Cerebellar cortex (tissue), 1 donor: ENCODE data around the gene TSPAN31.

Experiments
- DNase-seq: peaks from one replicate; pipeline ENCODE4 v3.0.0-alpha.2; 2015; ENCODE audit warnings: low spot score

TSPAN31 gene

DNA sequence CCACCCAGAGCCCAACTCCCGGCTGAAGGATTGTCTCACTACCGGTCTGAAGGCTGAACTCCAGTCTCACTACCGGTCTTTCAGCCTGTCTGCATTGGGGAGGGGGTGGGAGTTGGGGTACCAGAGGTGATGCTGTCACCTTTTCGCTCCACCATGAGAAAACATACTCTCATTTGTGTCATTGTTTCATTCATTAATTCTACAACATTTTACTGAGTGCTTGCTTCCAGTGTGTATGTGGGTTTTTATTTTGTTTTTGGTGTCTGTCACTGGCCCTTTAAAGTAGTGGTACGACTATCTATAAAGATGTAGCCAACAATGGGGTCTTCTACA is 7.8 kb downstream of the TSPAN31 start:
- DNase-seq: no peak

DNA sequence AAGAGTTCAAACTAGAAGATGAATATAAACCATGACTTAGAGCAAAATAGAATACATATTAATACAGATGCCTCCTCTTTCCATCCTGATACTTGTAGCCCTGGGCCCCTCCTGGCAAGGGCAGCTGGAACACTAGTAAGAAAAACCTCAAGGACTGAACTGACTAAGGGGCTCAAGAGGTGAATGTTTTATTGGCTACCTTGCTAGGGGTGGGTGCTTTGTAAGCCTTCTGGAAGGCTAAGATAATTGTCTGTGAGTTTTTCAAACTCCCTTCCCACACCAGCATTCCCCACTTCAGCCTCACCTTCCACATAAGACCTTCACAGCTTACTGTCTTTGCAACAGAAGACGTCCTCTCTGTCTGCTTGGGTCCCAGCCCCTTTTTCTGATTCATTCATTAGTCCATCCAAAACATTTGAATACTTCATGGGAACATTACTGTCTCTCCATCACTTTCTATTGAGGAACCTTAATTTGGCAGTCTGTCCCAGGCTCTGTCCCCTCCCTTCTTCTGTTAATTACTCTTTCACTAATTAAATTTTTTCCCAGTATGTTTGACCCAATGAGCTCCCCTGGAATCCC is 9.0 kb downstream of the TSPAN31 start:
- DNase-seq: no peak

DNA sequence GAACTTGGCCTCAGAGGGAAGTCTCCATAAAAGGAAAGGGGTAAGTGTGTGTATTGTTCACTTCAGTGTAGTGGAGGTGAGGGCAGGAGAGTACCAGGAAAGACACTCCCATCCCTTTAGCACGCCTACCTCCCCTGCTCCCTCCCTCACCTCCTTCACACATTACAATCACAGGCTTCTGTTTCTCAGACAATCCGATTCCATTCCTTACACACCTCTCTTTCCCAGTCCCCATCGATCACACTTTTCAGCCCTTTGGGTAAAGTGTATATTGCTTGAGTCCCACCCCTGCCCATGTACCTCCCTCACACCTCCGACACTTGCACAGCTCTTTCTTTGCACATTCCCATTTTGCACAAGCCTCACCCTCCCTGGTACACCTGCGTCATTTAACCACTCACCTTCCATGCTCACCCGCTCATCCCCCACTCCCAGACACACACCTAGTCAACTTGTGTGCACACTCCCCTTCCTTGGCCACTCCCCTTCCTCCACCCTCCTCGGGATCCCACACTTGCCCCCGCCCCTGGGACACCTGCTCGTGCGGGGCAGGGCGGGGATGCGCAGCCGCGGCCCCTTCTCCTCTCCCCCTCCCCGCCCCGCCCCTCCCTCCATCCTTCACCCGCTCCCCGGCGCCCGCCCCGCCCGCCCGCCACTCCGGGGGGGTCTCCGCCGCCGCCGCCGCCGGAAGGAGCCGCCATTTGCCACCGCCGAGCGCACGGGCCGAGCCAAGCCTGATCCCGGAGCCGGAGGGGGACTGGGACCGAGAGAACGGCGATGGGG is 9.8 kb downstream of the TSPAN31 start, which contains the start of gene MARCHF9:
TSS of gene MARCHF9 (plus strand) at position 693 of the 783 bp plus-strand sequence. CDS start 426 bp downstream, outside the sequence.
- DNase-seq: peak; percentile 85

DNA sequence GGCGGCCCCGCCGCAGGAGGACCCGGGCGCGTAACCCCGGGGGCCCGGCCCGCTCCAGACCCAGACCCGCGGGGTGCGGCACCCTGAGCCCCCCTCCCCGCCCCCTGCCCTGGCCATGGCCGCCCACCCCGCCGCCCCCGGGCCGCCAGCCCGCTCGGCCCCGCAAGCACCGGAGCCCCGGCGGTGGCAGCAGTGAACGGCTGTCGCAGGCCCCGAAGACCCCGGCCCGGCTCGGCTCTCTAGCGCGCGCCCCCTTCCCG is 10.3 kb downstream of the TSPAN31 start:
- DNase-seq: no peak

DNA sequence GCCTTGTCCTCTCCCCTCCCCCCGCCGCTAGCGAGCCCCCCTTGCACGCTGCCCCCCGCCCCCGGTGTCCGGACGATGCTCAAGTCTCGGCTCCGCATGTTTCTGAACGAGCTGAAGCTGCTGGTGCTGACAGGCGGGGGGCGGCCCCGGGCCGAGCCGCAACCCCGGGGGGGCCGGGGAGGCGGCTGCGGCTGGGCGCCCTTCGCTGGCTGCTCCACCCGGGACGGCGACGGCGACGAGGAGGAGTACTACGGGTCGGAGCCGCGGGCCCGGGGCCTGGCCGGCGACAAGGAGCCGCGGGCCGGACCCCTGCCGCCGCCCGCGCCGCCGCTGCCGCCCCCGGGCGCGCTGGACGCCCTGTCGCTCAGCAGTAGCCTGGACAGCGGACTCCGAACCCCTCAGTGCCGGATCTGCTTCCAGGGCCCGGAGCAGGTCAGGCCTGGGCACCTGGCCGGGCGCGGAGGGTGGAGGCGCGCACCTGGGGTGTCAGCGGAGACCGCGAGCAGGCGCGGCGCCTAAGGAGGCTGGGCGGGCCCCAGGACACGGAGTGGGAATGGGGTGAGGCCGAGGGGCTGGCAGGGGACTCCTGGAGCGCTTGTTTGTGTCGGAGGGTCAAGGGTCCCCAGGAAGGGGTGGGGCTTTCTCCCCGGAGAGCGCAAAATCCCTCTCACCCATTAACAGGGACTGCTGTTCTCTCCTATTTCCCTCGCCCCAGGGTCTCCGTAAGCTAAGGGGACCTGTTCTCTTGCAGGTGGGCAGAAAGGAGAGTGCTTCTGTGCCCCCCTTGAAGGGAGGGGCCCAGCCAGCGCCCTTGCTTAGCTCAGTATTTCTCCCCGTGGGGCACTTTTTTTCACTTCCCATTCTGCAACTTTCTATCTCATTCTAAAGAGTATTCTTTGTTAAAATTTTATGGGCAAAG is 10.9 kb downstream of the TSPAN31 start:
- DNase-seq: no peak

DNA sequence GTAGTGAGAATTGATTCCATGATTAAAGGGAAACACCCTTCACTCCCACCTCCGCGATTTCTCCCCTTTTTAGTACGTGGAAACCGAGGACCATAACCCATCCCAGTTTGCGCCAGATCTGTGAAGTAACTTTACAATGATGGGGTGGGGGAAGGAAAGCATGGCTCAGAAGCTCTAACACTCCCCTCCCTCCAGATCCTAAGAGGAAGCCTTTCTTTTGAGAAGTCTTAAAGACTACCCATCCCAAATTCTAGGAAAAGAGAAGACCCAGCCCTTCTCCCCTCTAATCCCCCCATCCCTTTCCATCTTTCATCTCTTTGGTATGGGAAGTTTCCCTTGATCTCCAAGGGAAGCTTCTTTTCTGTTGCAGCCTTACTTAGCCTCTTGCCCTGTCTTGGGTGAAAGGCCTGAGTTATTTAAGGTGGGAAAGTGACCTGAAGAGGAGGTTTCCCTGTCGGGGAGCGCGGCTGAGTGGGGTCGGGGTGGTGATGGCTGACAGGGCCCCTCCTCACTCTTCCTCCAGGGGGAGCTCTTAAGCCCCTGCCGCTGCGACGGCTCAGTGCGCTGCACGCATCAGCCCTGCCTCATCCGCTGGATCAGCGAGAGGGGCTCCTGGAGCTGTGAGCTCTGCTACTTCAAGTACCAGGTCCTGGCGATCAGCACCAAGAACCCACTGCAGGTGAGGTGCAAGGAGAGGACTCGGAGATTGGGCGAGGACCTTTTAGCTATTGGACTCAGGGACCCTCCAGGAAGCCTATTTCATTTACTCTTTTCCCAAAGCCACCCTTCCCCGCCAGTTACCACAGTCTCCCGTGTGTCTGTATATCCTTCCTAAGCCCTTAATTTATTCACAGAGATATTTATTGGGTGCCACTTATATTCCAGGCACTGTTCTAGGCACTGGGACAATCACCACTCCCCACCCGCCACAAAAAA is 11.8 kb downstream of the TSPAN31 start:
- no peak for DNase-seq

DNA sequence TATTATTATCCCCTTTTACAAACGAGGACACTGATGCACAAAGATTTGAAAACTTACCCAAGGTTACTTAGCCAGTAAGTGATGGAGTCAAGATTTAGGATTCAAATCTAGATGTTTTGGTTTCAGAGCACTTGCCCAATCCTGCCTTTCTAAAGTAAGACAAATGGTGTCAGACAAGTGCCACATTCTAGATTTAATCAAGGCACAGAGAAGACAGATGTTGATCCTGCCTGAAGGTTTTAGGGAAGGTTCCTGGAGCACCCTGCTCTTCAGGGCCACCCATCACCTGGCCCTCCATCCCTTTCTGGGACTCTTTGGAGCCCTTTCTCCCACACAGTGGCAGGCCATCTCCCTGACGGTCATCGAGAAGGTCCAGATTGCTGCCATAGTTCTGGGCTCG is 12.9 kb downstream of the TSPAN31 start:
- no peak for DNase-seq

DNA sequence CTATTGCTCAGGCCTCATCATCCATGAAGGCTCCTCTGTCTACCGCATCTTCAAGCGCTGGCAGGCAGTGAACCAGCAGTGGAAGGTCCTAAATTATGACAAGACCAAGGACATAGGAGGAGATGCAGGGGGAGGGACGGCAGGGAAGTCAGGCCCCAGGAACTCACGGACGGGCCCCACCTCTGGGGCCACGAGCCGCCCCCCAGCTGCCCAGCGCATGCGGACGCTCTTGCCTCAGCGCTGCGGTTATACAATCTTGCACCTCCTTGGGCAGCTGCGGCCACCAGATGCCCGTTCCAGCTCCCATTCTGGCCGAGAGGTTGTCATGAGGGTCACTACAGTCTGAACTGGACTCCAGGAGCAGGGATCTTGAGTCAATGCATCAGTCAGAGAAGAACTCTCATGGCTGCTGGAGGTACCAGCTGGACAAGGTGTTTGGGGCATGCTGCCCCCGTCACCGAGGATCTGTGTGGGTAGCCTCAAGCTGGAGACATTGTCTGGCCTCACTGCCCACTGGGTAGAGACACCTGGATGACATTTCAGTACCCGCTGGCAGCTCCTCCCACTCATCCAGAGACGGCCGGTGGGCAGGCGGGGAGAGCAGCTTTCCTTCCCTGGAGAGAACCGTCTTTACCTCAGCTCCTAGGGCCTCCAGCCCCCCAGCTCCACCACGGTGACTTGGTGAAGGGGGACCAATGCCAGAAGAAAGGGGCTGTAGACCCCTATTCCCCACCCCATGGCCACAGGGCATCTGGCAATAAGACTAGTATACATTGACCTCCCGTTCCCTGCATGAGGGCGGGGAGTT is 13.9 kb downstream of the TSPAN31 start:
- no peak for DNase-seq

DNA sequence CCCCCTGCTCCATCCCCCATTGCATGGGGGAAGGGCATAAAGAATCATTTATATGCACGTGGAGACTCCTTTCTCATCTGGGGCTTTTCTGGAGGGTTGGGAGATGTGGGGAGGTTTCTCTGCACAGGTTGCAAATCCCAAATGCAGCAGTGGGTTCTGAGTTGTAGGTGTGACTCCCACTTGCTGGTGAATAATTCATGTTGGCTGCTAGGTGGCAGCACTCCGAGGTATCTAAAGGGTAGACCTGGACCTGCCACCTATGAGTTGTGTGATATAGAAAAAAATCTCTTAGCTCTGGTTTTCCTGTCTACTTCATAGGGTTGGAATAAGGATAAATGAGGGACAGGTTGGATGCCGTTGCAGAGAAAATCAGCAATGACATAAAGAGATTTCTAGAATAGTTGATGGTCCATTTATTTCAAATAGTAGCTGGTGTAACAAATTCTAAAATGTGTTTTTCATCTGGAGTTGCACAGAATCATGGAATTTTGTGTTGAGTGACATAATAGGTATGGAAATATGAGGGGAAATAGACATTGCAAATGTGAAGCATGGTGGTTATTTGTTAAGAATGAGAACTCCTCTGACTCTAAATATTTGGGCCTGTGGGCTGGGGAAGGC is 14.6 kb downstream of the TSPAN31 start:
- peak; percentile 53 for DNase-seq

DNA sequence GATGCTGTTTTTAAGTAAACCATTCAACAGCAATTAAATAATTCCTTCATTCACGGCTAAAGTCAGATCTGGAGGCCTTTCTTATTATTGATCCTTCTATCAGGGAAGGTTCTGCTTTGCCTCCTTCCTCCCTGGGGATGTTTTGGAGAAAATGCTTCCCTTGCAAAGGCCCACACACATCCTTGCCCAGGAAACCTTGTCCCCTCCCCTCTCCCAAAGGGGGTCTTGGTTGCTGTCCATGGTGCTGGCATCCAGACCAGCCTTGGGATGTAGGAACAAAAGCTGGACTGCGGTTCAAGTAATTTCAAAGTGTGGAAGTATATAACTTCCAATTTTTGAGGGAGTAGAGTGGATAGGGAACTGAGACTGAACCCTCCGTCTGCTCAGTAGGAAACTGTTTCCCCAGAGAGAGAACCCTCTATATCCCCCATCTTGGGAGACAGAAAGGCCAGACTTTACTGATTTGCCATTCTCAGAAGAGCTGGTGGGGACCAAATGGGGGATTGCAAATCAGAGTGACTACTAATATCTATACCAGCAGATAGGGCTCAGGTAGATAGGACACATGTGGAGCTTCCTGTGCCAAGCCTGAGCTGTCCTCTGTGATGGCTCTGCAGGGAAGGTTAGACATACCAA is 15.6 kb downstream of the TSPAN31 start:
- DNase-seq: no peak

DNA sequence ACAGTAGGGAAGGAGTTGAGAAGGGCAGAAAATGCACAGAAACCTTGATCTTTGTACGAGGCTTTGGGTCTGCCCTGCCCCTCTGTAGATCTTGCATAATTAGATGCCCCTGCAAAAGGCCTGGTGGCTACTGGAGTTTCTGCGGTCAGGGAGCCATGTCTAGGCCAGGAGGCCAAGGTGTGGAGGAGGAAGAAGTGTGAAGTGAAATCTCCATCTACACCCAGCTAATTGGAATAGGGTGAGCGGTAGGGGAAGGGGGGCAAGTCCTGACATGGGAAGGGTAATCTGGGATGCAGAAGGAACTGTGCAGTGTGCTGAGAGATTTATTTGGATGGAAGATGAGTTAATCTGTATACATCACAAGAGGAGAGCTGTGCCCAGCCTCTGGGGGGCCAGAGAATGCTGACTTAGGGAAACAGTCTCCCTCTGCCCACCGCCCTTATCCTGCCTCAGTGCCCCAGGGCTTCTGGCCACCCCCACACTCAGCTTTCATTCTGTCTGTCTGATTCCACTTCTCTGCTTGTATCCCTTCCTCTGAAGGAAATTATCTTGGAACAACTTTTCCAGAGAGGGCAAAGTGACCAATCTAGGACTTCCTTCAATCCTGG is 16.7 kb downstream of the TSPAN31 start:
- DNase-seq: no peak

DNA sequence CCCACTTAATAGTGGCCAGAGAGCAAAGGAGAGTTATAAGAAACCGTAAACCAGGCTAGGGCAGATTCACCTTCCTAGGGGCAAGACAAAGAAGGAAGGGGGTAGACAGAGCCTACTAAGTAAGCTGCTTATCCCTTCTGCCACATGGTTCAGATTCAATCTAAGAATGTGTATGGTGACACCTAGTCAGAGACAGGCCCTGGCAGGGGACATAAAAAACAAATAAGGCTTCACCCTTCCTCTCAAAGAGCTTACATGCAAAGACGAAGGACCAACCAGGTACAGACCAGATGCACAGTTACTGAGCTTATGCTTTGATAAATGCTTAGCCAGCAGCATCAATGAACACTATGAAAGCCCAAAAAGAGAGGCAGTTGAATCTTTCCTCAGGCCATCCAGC is 17.6 kb downstream of the TSPAN31 start:
- DNase-seq: no peak

DNA sequence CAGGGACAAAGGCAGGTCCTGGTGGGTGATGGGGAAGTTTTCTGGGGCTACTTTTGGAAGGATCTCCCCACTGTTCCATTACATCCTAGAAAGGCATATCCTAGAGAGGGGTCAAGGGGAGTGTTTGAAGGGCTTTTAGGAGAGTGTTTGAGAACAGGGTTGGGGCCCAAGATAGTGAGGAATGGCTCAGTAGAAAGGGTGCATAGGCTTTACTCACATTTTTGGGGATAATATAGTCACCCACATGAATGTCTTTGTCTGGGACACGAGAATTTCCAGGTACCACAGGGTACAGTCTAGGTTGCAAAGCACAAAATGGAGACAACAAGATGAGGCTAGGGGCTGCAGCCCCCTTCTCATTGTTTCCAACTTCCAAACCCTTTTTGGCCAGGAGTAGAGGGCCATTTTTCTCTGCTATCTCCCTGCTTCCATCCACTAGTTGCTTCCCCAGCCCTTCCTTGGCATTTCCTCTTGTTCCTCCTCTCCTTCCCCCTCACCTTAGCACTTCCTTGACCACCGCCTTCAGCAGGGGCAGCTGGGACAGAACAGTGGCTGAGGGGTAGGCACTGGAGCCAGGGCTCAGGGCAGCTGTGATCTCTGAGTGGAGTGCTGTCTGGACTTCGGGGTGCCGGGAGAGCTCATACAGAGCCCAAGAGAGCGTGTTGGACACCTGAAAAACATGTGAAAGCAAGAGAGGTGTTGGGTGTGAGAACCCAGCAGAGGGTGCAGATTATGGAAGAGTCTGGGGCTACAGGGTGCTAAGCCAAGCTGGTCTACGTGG is 19.2 kb downstream of the TSPAN31 start:
- no peak for DNase-seq

DNA sequence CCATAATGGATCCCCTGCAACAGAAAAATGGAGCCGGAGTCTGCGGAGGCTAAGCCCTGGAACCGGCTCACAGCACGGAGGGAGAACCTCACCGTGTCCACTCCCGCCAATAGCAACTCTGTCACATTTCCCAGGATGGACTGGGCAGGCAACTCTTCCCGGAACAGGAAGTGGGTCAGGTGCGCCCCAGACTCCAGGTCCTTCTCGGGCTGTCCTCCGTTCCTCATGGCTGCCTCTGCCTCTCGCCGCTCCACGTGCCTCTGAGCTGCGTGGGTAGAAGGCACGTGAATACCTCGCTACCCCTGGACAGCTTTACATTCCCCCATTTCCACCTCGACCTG is 19.8 kb downstream of the TSPAN31 start:
- no peak for DNase-seq

DNA sequence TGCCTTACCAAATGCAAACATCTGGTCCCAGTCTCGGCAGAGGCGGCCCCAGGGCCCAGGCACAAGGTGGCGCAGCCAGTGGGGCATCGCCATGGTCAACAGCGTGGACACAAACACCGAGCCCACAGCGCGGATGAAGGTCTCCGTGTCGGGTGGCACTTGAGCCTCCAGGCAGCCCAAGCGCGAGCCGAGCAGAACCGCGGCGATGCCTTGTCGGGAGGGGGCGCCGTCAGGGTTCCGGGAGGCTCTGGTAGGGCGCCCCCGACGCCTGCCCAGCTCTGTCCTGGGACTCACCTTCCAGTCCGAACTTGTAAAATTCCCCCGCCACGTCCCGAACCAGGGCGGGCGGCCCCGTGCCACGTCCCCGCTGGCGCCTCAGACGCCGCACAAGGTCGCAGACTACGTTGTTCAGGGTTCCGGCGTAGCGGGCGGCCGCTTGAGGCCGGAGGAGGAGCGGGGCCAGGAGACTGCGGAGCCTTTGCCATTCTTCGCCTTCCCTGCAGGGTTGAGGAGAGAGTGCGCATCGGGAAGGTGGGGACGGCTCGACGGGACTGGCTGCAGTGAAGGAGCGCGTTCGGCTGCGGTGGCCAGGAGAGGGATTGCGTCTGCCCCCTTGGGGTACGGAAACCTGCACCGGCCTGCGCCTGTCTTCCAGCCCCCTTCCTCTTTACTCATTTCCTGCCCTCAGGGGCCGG is 20.3 kb downstream of the TSPAN31 start:
- no peak for DNase-seq

DNA sequence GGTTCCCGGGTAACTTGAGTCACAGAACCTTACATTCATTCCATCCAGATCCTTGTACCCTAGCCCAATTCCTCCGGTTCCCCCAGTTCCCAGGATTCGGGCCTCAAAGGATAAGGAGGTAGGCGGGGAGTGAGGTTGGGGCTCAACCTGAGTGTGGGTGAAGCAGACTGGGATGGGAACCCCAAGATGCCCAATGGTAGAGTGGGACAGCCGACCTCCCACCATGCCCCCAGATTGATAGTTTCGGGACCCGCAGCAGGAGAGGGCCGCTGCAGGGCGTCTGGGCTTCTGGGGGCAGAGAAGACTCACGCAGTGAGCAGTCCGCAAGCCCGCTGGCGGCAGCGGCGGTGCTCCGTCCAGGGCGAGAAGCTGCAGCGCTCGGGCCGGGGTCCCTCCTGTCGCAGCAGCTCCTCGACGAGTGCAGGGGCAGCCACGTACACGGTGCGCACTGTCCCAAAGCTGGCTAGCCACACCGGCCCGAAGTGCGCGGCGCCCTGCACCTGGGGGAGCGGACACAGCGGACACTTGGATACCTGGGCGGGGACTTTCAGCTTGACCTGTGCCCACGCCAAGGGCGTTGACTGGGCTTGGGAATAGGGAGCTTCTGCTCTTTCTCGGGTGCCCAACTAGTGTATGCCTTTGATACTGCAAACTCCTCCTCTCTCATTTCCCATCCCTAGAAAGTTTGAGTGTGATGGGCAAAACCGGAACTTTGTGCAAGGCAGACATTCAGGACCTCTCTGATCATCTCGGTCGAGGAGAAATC is 21.0 kb downstream of the TSPAN31 start:
- no peak for DNase-seq

DNA sequence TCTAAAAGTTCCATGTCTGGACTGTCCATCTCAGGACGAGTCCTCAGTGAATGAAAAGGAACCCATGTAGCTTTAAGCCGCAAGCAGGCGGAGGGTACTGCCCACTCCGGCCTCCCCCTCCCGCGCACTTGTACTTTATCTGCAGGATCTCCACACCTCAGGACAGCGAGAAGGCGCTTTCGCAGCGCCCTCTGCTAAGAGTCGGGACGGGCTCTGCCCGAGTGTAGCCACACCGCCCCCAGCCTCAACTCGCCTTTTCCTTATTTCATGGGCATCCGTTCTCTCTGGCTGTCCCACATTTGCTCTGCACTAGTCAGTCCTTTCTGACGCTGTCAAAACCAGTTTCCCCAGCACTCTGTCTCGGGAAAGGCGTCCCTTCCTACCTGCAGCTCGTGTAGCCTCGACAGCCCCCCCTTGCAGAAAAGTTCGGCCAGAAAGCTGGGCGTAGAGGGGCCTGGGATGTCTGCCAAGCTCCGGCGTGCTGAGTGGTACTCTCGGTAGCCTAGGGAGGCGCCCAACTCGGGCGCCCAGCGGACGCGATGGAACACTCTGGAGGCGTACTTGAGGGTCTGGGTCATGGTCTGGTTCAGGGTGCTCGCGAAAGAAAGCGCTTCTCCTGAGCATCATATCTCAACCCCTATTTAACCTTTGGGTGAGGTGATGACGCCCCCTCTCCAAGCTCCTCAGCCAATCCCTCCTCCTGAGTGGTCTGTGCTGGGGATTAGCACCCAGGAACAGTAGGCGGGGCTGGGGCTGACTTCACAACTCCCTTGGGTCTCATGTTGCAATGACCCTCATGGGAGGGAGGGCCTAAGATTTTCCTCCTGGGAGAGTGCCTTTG is 21.8 kb downstream of the TSPAN31 start, which contains the start of gene CYP27B1:
TSS of gene CYP27B1 (minus strand) at position 615 of the 841 bp plus-strand sequence. CDS start at position 578, 37 bp downstream.
- no peak for DNase-seq
